ENCODE data around the gene SGIP1.

DNA sequence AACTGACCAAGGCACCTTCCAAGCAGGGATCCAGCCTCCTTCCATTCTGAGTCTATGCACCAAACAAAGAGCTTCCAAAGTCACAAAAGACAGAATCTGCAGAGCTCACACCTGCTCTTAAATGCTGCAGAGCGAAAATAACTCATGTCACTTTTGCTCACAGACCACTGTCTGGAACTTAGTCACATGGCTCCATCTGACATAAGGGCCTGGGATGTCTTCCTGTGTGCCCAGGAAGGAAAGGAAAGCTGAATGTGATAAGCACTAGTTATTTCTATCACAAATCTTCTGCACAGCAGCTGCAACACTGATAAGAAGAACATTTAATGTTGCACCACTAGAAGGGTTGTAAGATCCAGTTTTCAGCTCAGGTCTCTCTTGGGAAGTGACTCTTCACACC lies 39.5 kb upstream of the SGIP1 start:
- TF ChIP-seq, protein P1, sequence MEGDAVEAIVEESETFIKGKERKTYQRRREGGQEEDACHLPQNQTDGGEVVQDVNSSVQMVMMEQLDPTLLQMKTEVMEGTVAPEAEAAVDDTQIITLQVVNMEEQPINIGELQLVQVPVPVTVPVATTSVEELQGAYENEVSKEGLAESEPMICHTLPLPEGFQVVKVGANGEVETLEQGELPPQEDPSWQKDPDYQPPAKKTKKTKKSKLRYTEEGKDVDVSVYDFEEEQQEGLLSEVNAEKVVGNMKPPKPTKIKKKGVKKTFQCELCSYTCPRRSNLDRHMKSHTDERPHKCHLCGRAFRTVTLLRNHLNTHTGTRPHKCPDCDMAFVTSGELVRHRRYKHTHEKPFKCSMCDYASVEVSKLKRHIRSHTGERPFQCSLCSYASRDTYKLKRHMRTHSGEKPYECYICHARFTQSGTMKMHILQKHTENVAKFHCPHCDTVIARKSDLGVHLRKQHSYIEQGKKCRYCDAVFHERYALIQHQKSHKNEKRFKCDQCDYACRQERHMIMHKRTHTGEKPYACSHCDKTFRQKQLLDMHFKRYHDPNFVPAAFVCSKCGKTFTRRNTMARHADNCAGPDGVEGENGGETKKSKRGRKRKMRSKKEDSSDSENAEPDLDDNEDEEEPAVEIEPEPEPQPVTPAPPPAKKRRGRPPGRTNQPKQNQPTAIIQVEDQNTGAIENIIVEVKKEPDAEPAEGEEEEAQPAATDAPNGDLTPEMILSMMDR (conservative IDR thresholded peaks at IDR 0.05; ENCODE audit: low read depth, low read length): no peak
- TF ChIP-seq EZH2 (IDR thresholded peaks at IDR 0.05; ENCODE audit: low read length, unreplicated experiment): no peak

Measured in PC-3 (cell line).